WTC11 (cell line): ENCODE data around the gene IQGAP3. TPM values are rescaled to one million over a fixed set of nuclear protein-coding genes. Genes with fewer than 3 reads are reported as not detected.

Experiments
- ATAC-seq: fragments of 200-7000 bp; cut with Tn5 transposase; 2 replicates; pipeline ENCODE4 v1.10.0; 2021; ENCODE audit warnings: mild to moderate bottlenecking, moderate library complexity
- CTCF ChIA-PET: fragments of 300-600 bp; sonication (Branson Sonifier 250); formaldehyde crosslinking; loops from one replicate; lab custom pipeline; 2021; ENCODE audit warnings: antibody characterized with exemption; lab: Charles Lee
- POLR2A ChIA-PET: fragments of 350-600 bp; sonication (Branson Sonifier 250); formaldehyde crosslinking; loops from one replicate; lab custom pipeline; 2021; ENCODE audit warnings: antibody characterized with exemption; lab: Charles Lee
- DNase-seq: peaks from one replicate; pipeline ENCODE4 v3.0.0; 2021; ENCODE audit warnings: low spot score
- H3K27ac Mint-ChIP-seq: 2 replicates; pipeline ENCODE4 v1.8.0; 2021; ENCODE audit warnings: mixed read lengths
- H3K27me3 Mint-ChIP-seq: 2 replicates; pipeline ENCODE4 v1.8.0; 2021; ENCODE audit warnings: low read depth, mild to moderate bottlenecking, moderate library complexity, mixed read lengths
- H3K36me3 Mint-ChIP-seq: 2 replicates; pipeline ENCODE4 v1.8.0; 2021; ENCODE audit warnings: mixed read lengths
- H3K4me1 Mint-ChIP-seq: 2 replicates; pipeline ENCODE4 v1.8.0; 2022; ENCODE audit warnings: mixed read lengths
- H3K4me3 Mint-ChIP-seq: 2 replicates; pipeline ENCODE4 v1.8.0; 2021; ENCODE audit warnings: mild to moderate bottlenecking, moderate library complexity, mixed read lengths
- H3K9me3 Mint-ChIP-seq: 2 replicates; pipeline ENCODE4 v1.8.0; 2021; ENCODE audit warnings: mixed read lengths
- AR ChIP-seq: fragments of 250-450 bp; sonication (Bioruptor Pico); IDR thresholded peaks from 2 replicates; pipeline ENCODE4 v1.9.0; 2021; ENCODE audit warnings: mild to moderate bottlenecking
- CBFB ChIP-seq: sonication (generic); formaldehyde crosslinking; IDR thresholded peaks from 2 replicates; pipeline ENCODE4 v1.8.1; 2022; ENCODE audit warnings: mild to moderate bottlenecking, low read depth, missing genetic modification reagents
- CREM ChIP-seq: sonication (generic); formaldehyde crosslinking; IDR thresholded peaks from 2 replicates; pipeline ENCODE4 v1.8.1; 2022; ENCODE audit warnings: mild to moderate bottlenecking, missing genetic modification reagents, moderate library complexity
- EMX1 ChIP-seq: fragments of 250-450 bp; sonication (Bioruptor Pico); IDR thresholded peaks from 2 replicates; pipeline ENCODE4 v1.8.0; 2021; ENCODE audit warnings: mild to moderate bottlenecking
- ERG ChIP-seq: fragments of 250-450 bp; sonication (Bioruptor Pico); IDR thresholded peaks from 2 replicates; pipeline ENCODE4 v1.8.0; 2021; ENCODE audit warnings: mild to moderate bottlenecking
- JAZF1 ChIP-seq: fragments of 250-450 bp; sonication (Bioruptor Pico); IDR thresholded peaks from 2 replicates; pipeline ENCODE4 v1.9.0; 2021; ENCODE audit warnings: moderate library complexity, mild to moderate bottlenecking, inconsistent platforms
- NR3C1 ChIP-seq: sonication (generic); formaldehyde crosslinking; conservative IDR thresholded peaks from 2 replicates; pipeline ENCODE4 v1.8.1; 2023; ENCODE audit warnings: low read depth, mild to moderate bottlenecking, missing genetic modification reagents
- SMAD4 ChIP-seq: sonication (generic); formaldehyde crosslinking; IDR thresholded peaks from 2 replicates; pipeline ENCODE4 v1.8.0; 2022; ENCODE audit warnings: mild to moderate bottlenecking, missing genetic modification reagents
- SOX15 ChIP-seq: fragments of 250-450 bp; sonication (Bioruptor Pico); IDR thresholded peaks from 2 replicates; pipeline ENCODE4 v1.9.0; 2021; ENCODE audit warnings: mild to moderate bottlenecking
- USF2 ChIP-seq: sonication (generic); formaldehyde crosslinking; IDR thresholded peaks from 2 replicates; pipeline ENCODE4 v1.8.1; 2023; ENCODE audit warnings: mild to moderate bottlenecking, missing genetic modification reagents, moderate library complexity
- ZBTB43 ChIP-seq: sonication (generic); formaldehyde crosslinking; IDR thresholded peaks from 2 replicates; pipeline ENCODE4 v1.8.1; 2023; ENCODE audit warnings: mild to moderate bottlenecking, missing genetic modification reagents
- ZNF121 ChIP-seq: sonication (generic); formaldehyde crosslinking; IDR thresholded peaks from 2 replicates; pipeline ENCODE4 v1.8.0; 2023; ENCODE audit warnings: missing genetic modification reagents
- ZNF423 ChIP-seq: fragments of 250-450 bp; sonication (Bioruptor Pico); IDR thresholded peaks from 2 replicates; pipeline ENCODE4 v2.1.2; 2022; ENCODE audit warnings: mild to moderate bottlenecking, moderate library complexity
- total RNA-seq: library from RNA; stranded (reverse); gene quantifications from 3 replicates; pipeline ENCODE4 v1.2.3, GENCODE V29; 2021
- TF ChIP-seq, protein P1 (sequence below): sonication (generic); formaldehyde crosslinking; IDR thresholded peaks from 2 replicates; pipeline ENCODE4 v1.8.0; 2022; ENCODE audit warnings: mild to moderate bottlenecking, missing genetic modification reagents
- TF ChIP-seq, protein P2 (sequence below): sonication (generic); formaldehyde crosslinking; IDR thresholded peaks from 2 replicates; pipeline ENCODE4 v1.8.0; 2023; ENCODE audit warnings: mild to moderate bottlenecking, missing genetic modification reagents
- TF ChIP-seq, protein P3 (sequence below): sonication (generic); formaldehyde crosslinking; IDR thresholded peaks from 2 replicates; pipeline ENCODE4 v1.8.1; 2022; ENCODE audit warnings: low read depth, missing genetic modification reagents, borderline replicate concordance

IQGAP3 gene
- total RNA-seq, 1 experiment from 2014 or later, result 33.3 TPM

- DNase-seq (no peak), ATAC-seq (no peak)
- no peak overlapping the region for H3K27ac Mint-ChIP-seq
- H3K4me1 Mint-ChIP-seq, result peaks cover 15% of the 10 kb centered on the region
- no peaks in the 10 kb centered on the region; the same call in 1 of the 2 replicates for H3K27me3 Mint-ChIP-seq
- CTCF ChIA-PET, result interaction anchor here (0.8 to 1.1 kb wide), 3 partner anchors 9 to 128 kb away, joined by 3 to 7 read pairs (median 3); no protein-coding TSS in a partner anchor
- POLR2A ChIA-PET, result no interaction called here
- no peak overlapping the region for H3K4me3 Mint-ChIP-seq
- H3K9me3 Mint-ChIP-seq, result no peaks in the 10 kb centered on the region
- TF ChIP-seq, protein P1, sequence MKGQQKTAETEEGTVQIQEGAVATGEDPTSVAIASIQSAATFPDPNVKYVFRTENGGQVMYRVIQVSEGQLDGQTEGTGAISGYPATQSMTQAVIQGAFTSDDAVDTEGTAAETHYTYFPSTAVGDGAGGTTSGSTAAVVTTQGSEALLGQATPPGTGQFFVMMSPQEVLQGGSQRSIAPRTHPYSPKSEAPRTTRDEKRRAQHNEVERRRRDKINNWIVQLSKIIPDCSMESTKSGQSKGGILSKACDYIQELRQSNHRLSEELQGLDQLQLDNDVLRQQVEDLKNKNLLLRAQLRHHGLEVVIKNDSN (CRISPR knock-in tag), result no peak
- TF ChIP-seq ZNF423 (CRISPR knock-in tag), result no peak
- no peak for TF ChIP-seq USF2 (CRISPR knock-in tag)
- no peak for TF ChIP-seq JAZF1
- TF ChIP-seq CREM (CRISPR knock-in tag), result no peak
- TF ChIP-seq CBFB (CRISPR knock-in tag), result no peak
- TF ChIP-seq ERG (CRISPR knock-in tag), result no peak
- no peak for TF ChIP-seq SOX15
- TF ChIP-seq, protein P2, sequence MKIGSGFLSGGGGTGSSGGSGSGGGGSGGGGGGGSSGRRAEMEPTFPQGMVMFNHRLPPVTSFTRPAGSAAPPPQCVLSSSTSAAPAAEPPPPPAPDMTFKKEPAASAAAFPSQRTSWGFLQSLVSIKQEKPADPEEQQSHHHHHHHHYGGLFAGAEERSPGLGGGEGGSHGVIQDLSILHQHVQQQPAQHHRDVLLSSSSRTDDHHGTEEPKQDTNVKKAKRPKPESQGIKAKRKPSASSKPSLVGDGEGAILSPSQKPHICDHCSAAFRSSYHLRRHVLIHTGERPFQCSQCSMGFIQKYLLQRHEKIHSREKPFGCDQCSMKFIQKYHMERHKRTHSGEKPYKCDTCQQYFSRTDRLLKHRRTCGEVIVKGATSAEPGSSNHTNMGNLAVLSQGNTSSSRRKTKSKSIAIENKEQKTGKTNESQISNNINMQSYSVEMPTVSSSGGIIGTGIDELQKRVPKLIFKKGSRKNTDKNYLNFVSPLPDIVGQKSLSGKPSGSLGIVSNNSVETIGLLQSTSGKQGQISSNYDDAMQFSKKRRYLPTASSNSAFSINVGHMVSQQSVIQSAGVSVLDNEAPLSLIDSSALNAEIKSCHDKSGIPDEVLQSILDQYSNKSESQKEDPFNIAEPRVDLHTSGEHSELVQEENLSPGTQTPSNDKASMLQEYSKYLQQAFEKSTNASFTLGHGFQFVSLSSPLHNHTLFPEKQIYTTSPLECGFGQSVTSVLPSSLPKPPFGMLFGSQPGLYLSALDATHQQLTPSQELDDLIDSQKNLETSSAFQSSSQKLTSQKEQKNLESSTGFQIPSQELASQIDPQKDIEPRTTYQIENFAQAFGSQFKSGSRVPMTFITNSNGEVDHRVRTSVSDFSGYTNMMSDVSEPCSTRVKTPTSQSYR (CRISPR knock-in tag), result no peak
- TF ChIP-seq SMAD4 (CRISPR knock-in tag), result no peak
- no peak for TF ChIP-seq AR (CRISPR knock-in tag)
- TF ChIP-seq NR3C1 (CRISPR knock-in tag), result no peak
- no peak for TF ChIP-seq ZNF121 (CRISPR knock-in tag)
- TF ChIP-seq, protein P3, sequence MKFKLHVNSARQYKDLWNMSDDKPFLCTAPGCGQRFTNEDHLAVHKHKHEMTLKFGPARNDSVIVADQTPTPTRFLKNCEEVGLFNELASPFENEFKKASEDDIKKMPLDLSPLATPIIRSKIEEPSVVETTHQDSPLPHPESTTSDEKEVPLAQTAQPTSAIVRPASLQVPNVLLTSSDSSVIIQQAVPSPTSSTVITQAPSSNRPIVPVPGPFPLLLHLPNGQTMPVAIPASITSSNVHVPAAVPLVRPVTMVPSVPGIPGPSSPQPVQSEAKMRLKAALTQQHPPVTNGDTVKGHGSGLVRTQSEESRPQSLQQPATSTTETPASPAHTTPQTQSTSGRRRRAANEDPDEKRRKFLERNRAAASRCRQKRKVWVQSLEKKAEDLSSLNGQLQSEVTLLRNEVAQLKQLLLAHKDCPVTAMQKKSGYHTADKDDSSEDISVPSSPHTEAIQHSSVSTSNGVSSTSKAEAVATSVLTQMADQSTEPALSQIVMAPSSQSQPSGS (CRISPR knock-in tag), result no peak
- peaks cover 5% of the 10 kb centered on the region; the same call in 1 of the 2 replicates for H3K36me3 Mint-ChIP-seq
These were observed 1.8 kb upstream of the IQGAP3 start for GRCh38 chr1:156574039-156574633.

GRCh38 chr1:156572663-156573018 lies 276 bp upstream of the IQGAP3 start:
- no peak for DNase-seq
- no peak for TF ChIP-seq EMX1 (CRISPR knock-in tag)
- 0 out of 2 replicates have a peak, but pooled peaks have one; percentile 35 for TF ChIP-seq ZBTB43 (CRISPR knock-in tag)
- CTCF ChIA-PET, result interaction anchor here (0.9 to 2.3 kb wide), 6 partner anchors 12 to 107 kb away, joined by 3 to 15 read pairs (median 4); partner anchors contain the start of gene HAPLN2
- POLR2A ChIA-PET, result no interaction called here
- H3K27me3 Mint-ChIP-seq, result no peaks in the 10 kb centered on the region; the same call in 1 of the 2 replicates
- peaks cover 15% of the 10 kb centered on the region for H3K4me1 Mint-ChIP-seq
- H3K36me3 Mint-ChIP-seq, result peaks cover 11% of the 10 kb centered on the region
- no peak overlapping the region for H3K27ac Mint-ChIP-seq
- H3K4me3 Mint-ChIP-seq, result peak overlapping the region; percentile 99
- H3K9me3 Mint-ChIP-seq, result no peaks in the 10 kb centered on the region
- peak; percentile 15 for ATAC-seq
